Measurements from ENCODE around the gene LALBA.
A peak's percentile ranks its signal among the peaks of the same experiment; 100 is the strongest.
"Not testable (repeated sequence)": the region's sequence is repeated elsewhere in the genome, so short reads cannot be mapped to it uniquely, and the experiment has no call there.

The LALBA gene

GRCh38 chr12:48569946-48570345 lies at the start of gene LALBA:
LALBA (minus strand) TSS chr12:48570046; CDS start chr12:48570020, 26 bp downstream.
- no peak for DNase-seq (ENCODE audit: low spot score)

DNA sequence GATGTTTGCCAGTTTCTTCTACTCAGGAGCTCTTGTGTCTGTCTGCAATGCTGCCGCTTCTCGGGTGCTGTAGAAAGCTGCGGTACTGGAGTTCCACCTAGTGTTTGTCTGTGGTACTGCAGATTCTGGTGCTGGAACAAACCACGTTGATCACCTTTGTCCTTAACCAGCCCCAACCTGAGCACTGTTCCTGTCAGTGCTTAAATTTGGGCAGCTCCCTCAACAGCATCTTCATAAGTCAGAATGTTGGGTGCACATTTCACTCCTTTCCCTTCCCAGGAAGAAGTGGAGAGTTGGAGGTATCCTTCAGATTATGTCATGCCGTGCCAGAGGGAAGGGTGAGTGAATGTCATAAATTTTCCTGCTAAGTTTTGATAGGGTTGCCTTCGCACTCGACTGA lies 48.7 kb upstream of the LALBA start:
- peak; percentile 69 for DNase-seq (ENCODE audit: low spot score)

- DNase-seq (ENCODE audit: low spot score): no peak
Measured at GRCh38 chr12:48615681-48616080, 45.8 kb upstream of the LALBA start.

DNA sequence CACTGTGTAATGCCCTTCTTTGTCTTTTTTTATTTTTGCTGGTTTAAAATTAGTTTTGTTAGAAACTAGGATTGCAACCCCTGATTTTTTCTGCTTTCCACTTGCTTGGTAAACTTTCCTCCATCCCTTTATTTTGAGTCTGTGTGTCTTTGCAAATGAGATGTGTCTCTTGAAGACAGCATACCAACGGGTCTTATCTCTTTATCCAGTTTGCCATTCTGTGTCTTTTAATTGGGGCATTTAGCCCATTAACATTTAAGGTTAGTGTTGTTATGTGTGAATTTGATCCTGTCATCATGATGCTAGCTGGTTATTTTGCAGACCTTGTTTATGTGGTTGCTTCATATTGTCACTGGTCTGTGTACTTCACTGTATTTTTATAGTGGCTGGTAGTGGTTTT lies 43.5 kb upstream of the LALBA start:
- no peak for DNase-seq (ENCODE audit: low spot score)

- no peak for DNase-seq (ENCODE audit: low spot score)
Measured at GRCh38 chr12:48602192-48602989, 32.5 kb upstream of the LALBA start.

GRCh38 chr12:48601013-48601756 lies 31.3 kb upstream of the LALBA start:
- no peak for DNase-seq (ENCODE audit: low spot score)

- no peak for DNase-seq (ENCODE audit: low spot score)
Measured at GRCh38 chr12:48600552-48600951, 30.7 kb upstream of the LALBA start.

DNA sequence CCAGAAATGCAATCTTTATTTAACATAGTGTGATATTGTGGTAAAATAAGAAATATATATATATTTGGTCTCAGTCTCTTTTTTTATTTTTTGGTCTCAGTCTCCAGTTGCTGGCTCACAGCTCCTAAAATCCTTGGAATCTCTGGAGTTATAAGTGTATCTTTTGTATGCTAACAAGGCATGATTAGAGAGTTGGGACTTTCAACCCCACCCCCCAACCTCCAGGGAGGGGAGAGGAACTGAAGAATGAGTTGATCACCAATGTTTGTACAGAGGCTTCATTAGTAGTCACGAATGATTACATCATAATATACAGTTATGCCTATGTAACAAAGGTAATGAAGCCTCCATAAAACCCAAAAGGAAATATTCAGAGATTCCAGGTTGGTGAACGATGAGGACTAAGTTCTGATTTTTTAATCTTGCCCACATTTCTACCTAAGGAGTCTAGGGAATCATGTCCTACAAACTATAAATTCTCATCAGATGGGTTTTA lies 22.8 kb upstream of the LALBA start:
- DNase-seq (ENCODE audit: low spot score): no peak

- DNase-seq (ENCODE audit: low spot score): no peak
Measured at GRCh38 chr12:48586361-48586760, 16.5 kb upstream of the LALBA start.

DNA sequence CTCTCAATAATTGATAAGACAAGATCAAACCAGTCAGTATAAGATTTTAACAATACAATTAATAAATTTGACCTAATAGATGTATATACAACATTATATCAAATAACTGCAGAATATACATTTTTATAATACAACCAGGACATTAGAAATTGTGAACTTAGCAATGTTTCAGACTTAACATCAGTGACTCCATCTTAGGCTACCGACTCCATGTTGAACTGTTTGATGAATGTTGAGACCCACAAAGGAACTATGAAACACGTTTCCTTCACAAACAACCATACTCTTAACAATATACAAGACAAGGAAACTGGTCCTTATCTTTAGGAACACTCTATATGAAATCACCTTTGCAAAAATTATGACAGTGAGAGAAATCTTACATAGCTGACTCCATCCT lies 13.9 kb upstream of the LALBA start:
- no peak for DNase-seq (ENCODE audit: low spot score)

GRCh38 chr12:48580831-48581230 lies 11.0 kb upstream of the LALBA start:
- no peak for DNase-seq (ENCODE audit: low spot score)

DNA sequence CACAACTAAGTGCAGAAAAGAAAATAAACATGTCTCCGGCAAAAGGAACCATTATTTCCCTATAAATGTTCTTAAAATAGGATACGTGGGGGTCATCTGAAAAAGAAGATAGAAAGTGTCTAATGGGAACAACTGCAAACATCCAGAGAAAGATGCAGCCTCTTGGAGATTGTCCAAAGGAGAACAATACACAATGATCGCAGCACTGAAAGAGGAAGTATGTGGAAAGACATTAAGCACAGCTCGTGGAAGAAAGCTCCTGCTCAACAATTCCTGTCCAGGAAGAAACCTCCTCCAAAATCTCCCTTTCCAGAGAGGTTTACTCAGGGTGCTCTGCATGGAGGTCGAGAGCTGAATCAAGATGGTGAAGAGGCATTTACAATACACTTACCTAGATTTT lies 2.5 kb upstream of the LALBA start:
- no peak for DNase-seq (ENCODE audit: low spot score)

- DNase-seq (ENCODE audit: low spot score): no peak
Measured at GRCh38 chr12:48567731-48568130, 2.1 kb downstream of the LALBA start.

GRCh38 chr12:48557919-48558318 lies 11.9 kb downstream of the LALBA start:
- no peak for DNase-seq (ENCODE audit: low spot score)

DNA sequence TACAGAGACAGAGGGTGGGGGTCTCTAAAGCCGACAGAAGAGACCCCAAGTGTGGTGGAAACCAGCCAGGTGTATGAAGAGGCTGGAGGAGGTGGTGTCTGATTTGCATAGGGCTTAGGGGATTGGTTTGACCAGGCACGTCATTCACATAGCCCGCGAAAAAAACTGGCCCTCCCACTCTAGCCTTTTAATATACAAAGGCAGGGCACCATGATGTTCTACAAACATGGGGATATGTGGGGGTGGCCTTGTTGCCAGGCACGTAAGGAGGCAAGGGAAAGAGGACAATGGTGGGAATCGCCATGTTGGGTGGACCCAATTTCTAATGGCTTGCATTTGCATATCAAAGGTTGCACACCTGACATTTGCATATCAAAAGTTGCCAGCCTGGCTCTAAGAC lies 13.2 kb downstream of the LALBA start:
- no peak for DNase-seq (ENCODE audit: low spot score)

GRCh38 chr12:48553666-48554343 lies 16.0 kb downstream of the LALBA start:
- DNase-seq (ENCODE audit: low spot score): not testable (repeated sequence)

GRCh38 chr12:48551636-48552035 lies 18.2 kb downstream of the LALBA start:
- not testable (repeated sequence) for DNase-seq (ENCODE audit: low spot score)

DNA sequence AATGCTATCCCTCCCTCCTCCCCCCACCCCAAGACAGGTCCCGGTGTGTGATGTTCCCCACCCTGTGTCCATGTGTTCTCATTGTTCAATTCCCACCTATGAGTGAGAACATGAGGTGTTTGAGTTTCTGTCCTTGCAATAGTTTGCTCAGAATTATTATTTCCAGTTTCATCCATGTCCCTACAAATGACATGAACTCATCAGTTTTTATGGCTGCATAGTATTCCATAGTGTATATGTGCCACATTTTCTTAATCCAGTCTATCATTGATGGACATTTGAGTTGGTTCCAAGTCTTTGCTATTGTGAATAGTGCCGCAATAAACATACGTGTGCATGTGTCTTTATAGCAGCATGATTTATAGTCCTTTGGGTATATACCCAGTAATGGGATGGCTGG lies 22.8 kb downstream of the LALBA start:
- not testable (repeated sequence) for DNase-seq (ENCODE audit: low spot score)

DNA sequence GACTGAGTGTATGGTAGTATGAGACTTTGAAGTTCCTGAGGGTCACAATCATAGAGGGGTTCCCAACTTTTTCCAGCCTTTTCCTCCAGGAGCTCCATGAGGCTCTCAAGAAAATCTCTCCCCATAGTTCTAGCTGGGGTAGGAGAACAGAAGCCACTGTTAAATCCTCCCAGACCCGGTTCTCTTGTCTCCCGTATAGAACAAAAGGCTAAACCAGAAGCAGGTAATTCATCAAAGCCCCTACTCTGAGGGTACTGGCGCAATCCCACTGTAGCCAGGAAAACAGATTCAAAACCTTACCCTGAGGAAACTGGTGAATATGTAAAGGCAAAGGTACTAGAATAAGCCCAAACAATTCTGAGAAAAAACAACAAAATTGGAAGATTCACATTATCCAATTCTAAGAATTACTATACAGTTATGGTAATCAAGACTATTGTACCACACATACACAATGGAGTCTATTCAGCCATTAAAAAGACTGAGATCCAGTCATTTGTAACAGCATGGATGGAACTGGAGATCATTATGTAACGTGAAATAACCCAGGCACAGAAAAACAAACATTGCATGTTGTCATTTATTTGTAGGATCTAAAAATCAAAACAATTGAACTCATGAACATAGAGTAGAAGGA lies 23.9 kb downstream of the LALBA start:
- no peak for DNase-seq (ENCODE audit: low spot score)

GRCh38 chr12:48542300-48542928 lies 27.4 kb downstream of the LALBA start:
- DNase-seq (ENCODE audit: low spot score): peak; percentile 17

- no peak for DNase-seq (ENCODE audit: low spot score)
Measured at GRCh38 chr12:48536602-48537001, 33.2 kb downstream of the LALBA start.

- DNase-seq (ENCODE audit: low spot score): no peak
Measured at GRCh38 chr12:48532601-48533000, 37.2 kb downstream of the LALBA start.

Measured in kidney capillary endothelial cell (primary cell).